ENCODE measurements around the gene HDAC4.

- TF ChIP-seq, protein P1, sequence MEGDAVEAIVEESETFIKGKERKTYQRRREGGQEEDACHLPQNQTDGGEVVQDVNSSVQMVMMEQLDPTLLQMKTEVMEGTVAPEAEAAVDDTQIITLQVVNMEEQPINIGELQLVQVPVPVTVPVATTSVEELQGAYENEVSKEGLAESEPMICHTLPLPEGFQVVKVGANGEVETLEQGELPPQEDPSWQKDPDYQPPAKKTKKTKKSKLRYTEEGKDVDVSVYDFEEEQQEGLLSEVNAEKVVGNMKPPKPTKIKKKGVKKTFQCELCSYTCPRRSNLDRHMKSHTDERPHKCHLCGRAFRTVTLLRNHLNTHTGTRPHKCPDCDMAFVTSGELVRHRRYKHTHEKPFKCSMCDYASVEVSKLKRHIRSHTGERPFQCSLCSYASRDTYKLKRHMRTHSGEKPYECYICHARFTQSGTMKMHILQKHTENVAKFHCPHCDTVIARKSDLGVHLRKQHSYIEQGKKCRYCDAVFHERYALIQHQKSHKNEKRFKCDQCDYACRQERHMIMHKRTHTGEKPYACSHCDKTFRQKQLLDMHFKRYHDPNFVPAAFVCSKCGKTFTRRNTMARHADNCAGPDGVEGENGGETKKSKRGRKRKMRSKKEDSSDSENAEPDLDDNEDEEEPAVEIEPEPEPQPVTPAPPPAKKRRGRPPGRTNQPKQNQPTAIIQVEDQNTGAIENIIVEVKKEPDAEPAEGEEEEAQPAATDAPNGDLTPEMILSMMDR (IDR thresholded peaks at IDR 0.05; ENCODE audit: low read length), result no peak
- no peak for TF ChIP-seq EZH2 (IDR thresholded peaks at IDR 0.05; ENCODE audit: borderline replicate concordance, low read length)
These were observed 221.9 kb downstream of the HDAC4 start for GRCh38 chr2:239178954-239179353.
